NK-92 (cell line): Measurements from ENCODE around the gene CERS1.

Experiments
- DNase-seq: peaks from one replicate; lab custom pipeline; 2025; ENCODE audit not compliant: unreplicated experiment; lab: John Stamatoyannopoulos, UW

The CERS1 gene

GRCh38 chr19:18841400-18841799 lies 54.6 kb downstream of the CERS1 start:
- no peak for DNase-seq

GRCh38 chr19:18840288-18841267 lies 55.4 kb downstream of the CERS1 start:
- DNase-seq: no peak

- DNase-seq: no peak
Measured at GRCh38 chr19:18839465-18840287, 56.3 kb downstream of the CERS1 start.

GRCh38 chr19:18834644-18834984 lies 61.3 kb downstream of the CERS1 start:
- no peak for DNase-seq

- no peak for DNase-seq
Measured at GRCh38 chr19:18833849-18834643, 61.9 kb downstream of the CERS1 start.

GRCh38 chr19:18833141-18833476 lies 62.8 kb downstream of the CERS1 start:
- no peak for DNase-seq

- DNase-seq: no peak
Measured at GRCh38 chr19:18832306-18833140, 63.4 kb downstream of the CERS1 start.

GRCh38 chr19:18831524-18832305 lies 64.2 kb downstream of the CERS1 start, which contains the start of gene UPF1:
UPF1 (plus strand) TSS chr19:18831959; CDS start chr19:18832210, 251 bp downstream.
- peak; percentile 65 for DNase-seq

- DNase-seq: no peak
Measured at GRCh38 chr19:18830488-18830887, 65.5 kb downstream of the CERS1 start.

- no peak for DNase-seq
Measured at GRCh38 chr19:18828786-18829185, 67.2 kb downstream of the CERS1 start.
